Breast epithelium (tissue), 3 donors: Measurements from ENCODE around the gene PHRF1.

Experiments used
- POLR2A ChIP-seq: fragments of 450-650 bp; IDR thresholded peaks from one replicate; pipeline ENCODE4 v1.6.1; 2016; ENCODE audit warnings: antibody characterized with exemption, mild to moderate bottlenecking, moderate library complexity
- POLR2AphosphoS5 ChIP-seq, 3 donors: sonication (generic); formaldehyde crosslinking; IDR thresholded peaks; one replicate each; pipeline ENCODE4 v1.6.1; 2017; ENCODE audit warnings: antibody characterized with exemption in 3 of 3
- TF ChIP-seq, protein P1 (sequence below), 3 donors: fragments of 450-650 bp; IDR thresholded peaks; one replicate each; pipeline ENCODE4 v1.5.1; 2016 to 2017; ENCODE audit warnings: antibody characterized with exemption in 3 of 3, mild to moderate bottlenecking in 3 of 3, moderate library complexity in 3 of 3

DNA sequence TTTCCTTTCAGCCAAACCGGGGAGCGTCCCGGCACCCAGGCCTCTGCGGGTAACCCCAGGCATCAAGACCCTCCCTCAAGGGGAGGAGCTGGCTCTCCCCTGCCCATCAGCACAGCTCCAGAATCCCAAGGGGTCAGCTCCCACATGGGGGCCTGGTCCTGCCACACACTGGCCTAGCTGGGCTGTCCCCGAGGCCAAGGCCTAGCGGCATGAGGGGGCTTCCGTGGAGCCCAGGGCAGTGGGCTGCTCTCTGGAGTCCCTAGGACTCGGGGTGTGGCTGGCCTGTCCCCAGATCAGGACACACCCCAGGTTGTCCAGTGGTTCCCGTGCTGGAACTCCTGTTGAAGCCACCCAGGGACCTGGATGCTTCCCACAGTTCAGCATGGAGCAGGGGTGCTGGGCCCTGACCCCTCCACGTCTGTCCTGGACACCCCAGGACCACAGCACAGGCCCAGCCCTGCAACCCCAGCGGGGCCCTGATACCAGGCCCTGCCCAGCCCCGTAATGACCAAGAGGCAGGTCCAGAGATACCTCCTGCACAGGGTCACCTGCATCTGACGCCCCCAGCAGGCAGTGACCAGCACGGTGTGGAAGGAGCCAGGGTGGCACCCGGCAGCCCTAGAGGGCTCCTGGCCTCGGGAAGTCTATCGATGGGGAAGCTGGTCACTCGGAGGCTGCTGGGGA, 46.4 kb upstream of the PHRF1 start:
- TF ChIP-seq, protein P1, sequence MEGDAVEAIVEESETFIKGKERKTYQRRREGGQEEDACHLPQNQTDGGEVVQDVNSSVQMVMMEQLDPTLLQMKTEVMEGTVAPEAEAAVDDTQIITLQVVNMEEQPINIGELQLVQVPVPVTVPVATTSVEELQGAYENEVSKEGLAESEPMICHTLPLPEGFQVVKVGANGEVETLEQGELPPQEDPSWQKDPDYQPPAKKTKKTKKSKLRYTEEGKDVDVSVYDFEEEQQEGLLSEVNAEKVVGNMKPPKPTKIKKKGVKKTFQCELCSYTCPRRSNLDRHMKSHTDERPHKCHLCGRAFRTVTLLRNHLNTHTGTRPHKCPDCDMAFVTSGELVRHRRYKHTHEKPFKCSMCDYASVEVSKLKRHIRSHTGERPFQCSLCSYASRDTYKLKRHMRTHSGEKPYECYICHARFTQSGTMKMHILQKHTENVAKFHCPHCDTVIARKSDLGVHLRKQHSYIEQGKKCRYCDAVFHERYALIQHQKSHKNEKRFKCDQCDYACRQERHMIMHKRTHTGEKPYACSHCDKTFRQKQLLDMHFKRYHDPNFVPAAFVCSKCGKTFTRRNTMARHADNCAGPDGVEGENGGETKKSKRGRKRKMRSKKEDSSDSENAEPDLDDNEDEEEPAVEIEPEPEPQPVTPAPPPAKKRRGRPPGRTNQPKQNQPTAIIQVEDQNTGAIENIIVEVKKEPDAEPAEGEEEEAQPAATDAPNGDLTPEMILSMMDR (IDR thresholded peaks at IDR 0.05): no peak
- TF ChIP-seq POLR2AphosphoS5 (IDR thresholded peaks at IDR 0.05): no peak
- TF ChIP-seq POLR2A: no peak
